A673 (cell line): ENCODE results near the gene LYZL4.

Experiments
- EZH2 ChIP-seq: fragments of 200-600 bp; sonication (generic); IDR thresholded peaks from 2 replicates; pipeline ENCODE4 v1.6.1; 2017; ENCODE audit warnings: borderline replicate concordance, low read depth, mild to moderate bottlenecking, mixed read lengths, antibody characterized with exemption, low read length; ENCODE audit not compliant: poor library complexity, severe bottlenecking
- TF ChIP-seq, protein P1 (sequence below): fragments of 300-800, 200-600 bp; sonication (generic); conservative IDR thresholded peaks from 2 replicates; pipeline ENCODE4 v1.5.1; 2017; ENCODE audit warnings: low read depth, mild to moderate bottlenecking, antibody characterized with exemption, low read length, moderate library complexity, mixed read lengths

- TF ChIP-seq, protein P1, sequence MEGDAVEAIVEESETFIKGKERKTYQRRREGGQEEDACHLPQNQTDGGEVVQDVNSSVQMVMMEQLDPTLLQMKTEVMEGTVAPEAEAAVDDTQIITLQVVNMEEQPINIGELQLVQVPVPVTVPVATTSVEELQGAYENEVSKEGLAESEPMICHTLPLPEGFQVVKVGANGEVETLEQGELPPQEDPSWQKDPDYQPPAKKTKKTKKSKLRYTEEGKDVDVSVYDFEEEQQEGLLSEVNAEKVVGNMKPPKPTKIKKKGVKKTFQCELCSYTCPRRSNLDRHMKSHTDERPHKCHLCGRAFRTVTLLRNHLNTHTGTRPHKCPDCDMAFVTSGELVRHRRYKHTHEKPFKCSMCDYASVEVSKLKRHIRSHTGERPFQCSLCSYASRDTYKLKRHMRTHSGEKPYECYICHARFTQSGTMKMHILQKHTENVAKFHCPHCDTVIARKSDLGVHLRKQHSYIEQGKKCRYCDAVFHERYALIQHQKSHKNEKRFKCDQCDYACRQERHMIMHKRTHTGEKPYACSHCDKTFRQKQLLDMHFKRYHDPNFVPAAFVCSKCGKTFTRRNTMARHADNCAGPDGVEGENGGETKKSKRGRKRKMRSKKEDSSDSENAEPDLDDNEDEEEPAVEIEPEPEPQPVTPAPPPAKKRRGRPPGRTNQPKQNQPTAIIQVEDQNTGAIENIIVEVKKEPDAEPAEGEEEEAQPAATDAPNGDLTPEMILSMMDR = no peak
- no peak for TF ChIP-seq EZH2
Observed at GRCh38 chr3:42430781-42431532, 20.5 kb upstream of the LYZL4 start.
